ENCODE measurements around the gene DNAJC5. TPM values are rescaled to one million over a fixed set of nuclear protein-coding genes. Genes with fewer than 3 reads are reported as not detected.

DNAJC5 gene
- total RNA-seq, 1 experiment from 2014 or later, result 44.9 TPM

DNA sequence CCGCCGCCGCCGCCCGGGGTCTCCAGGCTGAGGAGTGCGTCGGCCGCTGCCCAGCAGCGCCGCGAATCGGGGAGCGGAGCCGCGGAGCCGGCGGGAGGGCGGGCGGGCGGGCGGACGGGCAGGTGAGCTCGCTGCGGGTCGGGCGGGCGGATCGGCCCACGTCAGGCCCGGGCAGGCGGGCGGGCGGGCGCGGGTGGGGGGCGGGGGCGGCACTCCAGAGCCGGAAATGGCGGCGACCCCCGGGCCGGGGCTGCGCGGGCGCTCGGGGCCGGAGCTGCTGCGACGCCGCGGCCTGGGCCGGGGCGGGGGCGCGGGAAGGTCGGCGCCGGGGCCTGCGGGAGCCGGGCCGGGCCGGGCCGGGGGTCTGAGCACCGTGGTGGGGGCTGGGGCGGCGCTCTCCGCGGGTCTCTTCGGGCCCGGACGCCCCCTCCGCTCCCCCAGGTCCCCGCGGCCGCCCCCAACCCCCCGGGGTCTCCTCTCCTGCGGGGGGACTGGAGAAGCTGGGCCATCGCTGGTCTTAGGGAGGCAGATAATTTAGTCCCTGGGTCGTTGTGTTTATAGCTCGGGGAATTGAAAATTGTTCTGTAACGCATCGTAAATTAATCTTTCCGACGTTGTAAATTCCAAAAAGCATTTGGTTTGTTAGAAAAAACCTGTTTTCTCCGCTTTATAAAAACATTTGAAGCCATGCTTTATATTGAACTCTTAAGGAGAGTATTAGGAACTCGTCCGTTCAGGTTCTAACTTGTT, 451 bp downstream of the DNAJC5 start:
- intact Hi-C loops (cut with micrococcal nuclease; ENCODE audit: unreplicated experiment), result no loop called here
- H3K36me3 ChIP-seq (ENCODE audit: insufficient read depth, low read length, poor library complexity, severe bottlenecking), result peaks cover 5% of the 10 kb centered on the region
- peaks cover 9% of the 10 kb centered on the region for H3K4me1 ChIP-seq (ENCODE audit: insufficient read depth, low read length, poor library complexity, severe bottlenecking)
- peak overlapping the region; percentile 67 for H3K4me3 ChIP-seq (ENCODE audit: low read depth, low read length, poor library complexity, severe bottlenecking)
- no peak for DNase-seq (ENCODE audit: low spot score)
- no TSS peak for BruUV-seq (replicated peaks)
- TF ChIP-seq, protein P1, sequence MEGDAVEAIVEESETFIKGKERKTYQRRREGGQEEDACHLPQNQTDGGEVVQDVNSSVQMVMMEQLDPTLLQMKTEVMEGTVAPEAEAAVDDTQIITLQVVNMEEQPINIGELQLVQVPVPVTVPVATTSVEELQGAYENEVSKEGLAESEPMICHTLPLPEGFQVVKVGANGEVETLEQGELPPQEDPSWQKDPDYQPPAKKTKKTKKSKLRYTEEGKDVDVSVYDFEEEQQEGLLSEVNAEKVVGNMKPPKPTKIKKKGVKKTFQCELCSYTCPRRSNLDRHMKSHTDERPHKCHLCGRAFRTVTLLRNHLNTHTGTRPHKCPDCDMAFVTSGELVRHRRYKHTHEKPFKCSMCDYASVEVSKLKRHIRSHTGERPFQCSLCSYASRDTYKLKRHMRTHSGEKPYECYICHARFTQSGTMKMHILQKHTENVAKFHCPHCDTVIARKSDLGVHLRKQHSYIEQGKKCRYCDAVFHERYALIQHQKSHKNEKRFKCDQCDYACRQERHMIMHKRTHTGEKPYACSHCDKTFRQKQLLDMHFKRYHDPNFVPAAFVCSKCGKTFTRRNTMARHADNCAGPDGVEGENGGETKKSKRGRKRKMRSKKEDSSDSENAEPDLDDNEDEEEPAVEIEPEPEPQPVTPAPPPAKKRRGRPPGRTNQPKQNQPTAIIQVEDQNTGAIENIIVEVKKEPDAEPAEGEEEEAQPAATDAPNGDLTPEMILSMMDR (conservative IDR thresholded peaks at IDR 0.05; ENCODE audit: low read depth, low read length), result no peak
- TF ChIP-seq EZH2 (IDR thresholded peaks at IDR 0.05; ENCODE audit: borderline replicate concordance, low read depth, low read length, poor library complexity, severe bottlenecking), result no peak
- POLR2A ChIA-PET (ENCODE audit: low non-redundant PET), result interaction anchor here (0.5 kb wide), 1 partner anchor 387 kb away, joined by 12 read pairs; no protein-coding TSS in a partner anchor
- H3K9me3 ChIP-seq (ENCODE audit: low read depth, low read length, poor library complexity, severe bottlenecking), result no peaks in the 10 kb centered on the region
- CTCF ChIA-PET, result no interaction called here
- no peaks in the 10 kb centered on the region for H3K27me3 ChIP-seq (replicated peaks; ENCODE audit: insufficient read depth, low read depth, low read length, poor library complexity)
- H3K27ac ChIP-seq (ENCODE audit: low read depth, low read length, poor library complexity, severe bottlenecking), result peak overlapping the region; percentile 48

DNA sequence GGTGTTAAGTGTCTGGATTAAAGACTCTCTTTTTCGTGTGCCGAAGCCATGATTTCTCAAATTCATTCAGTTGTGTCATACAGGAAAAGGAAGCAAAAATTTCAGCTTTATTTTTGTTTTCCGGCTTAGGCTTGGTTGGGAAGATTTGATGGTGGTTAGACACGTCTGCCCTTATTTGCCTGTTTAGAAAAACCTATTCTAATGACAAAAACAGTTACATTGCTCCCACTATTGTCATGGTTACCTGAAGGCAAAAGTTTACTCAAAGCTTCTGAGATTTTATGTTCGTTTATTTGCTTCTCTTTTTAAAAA, 982 bp downstream of the DNAJC5 start:
- Histone ChIP-seq H3K36me3 (ENCODE audit: insufficient read depth, low read length, poor library complexity, severe bottlenecking) (peaks cover under 1% of the 10 kb centered on the region), H3K4me3 (ENCODE audit: low read depth, low read length, poor library complexity, severe bottlenecking) (peak overlapping the region; percentile 67), H3K9me3 (ENCODE audit: low read depth, low read length, poor library complexity, severe bottlenecking) (no peaks in the 10 kb centered on the region), H3K27ac (ENCODE audit: low read depth, low read length, poor library complexity, severe bottlenecking) (peak overlapping the region; percentile 48), H3K4me1 (ENCODE audit: insufficient read depth, low read length, poor library complexity, severe bottlenecking) (peaks cover 9% of the 10 kb centered on the region), H3K27me3 (replicated peaks; ENCODE audit: insufficient read depth, low read depth, low read length, poor library complexity) (no peaks in the 10 kb centered on the region)
- DNase-seq (ENCODE audit: low spot score), result no peak
- POLR2A ChIA-PET (ENCODE audit: low non-redundant PET), result interaction anchor here (0.5 kb wide), 1 partner anchor 387 kb away, joined by 12 read pairs; no protein-coding TSS in a partner anchor
- intact Hi-C loops (cut with micrococcal nuclease; ENCODE audit: unreplicated experiment), result no loop called here
- CTCF ChIA-PET, result no interaction called here
- BruUV-seq (replicated peaks), result TSS peak; percentile 46
- no peak for TF ChIP-seq EZH2 (IDR thresholded peaks at IDR 0.05; ENCODE audit: borderline replicate concordance, low read depth, low read length, poor library complexity, severe bottlenecking)
- TF ChIP-seq, protein P1 (conservative IDR thresholded peaks at IDR 0.05; ENCODE audit: low read depth, low read length), result no peak

DNA sequence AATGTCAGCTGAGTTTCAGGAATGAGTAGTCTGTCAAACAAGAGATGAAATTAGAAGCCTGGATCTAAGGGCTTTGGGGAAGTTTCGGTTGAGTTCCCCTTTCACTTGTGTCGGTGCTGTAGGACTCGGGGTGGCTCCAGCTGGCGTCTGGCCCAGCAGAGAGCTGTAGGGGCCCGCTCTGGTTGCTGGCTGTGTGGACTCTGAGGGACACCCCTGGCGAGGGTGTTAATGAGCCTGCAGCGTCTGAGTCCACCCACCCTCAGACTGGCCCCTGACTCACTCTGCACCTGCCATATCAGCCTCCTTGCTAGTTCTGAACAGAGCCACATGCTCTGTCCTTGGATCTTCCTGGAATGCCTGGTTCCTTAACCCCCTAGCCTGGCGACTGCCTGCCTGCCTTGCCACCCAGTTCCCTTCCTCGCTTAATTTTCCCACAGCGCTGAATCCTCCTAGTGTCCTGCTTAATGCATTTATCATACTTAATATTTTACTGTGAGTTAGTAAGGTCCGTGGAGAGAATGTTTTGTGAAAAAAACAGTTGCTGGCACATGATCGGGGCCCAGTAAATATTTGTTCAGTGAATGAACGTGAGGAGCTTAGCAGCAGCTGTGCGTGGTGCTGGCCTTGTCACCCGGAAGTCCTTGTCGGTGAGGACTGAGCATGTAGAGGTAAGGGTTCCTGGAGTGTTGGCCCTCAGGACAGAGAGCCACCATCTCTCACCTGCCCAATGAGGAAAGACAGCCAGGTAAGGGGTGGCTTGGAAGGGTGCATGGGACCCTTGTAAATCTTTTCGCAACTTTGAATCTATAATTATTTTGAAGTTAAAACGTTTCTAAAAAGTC, 1.6 kb downstream of the DNAJC5 start:
- intact Hi-C loops (cut with micrococcal nuclease; ENCODE audit: unreplicated experiment), result no loop called here
- no peaks in the 10 kb centered on the region for H3K27me3 ChIP-seq (replicated peaks; ENCODE audit: insufficient read depth, low read depth, low read length, poor library complexity)
- H3K9me3 ChIP-seq (ENCODE audit: low read depth, low read length, poor library complexity, severe bottlenecking), result no peaks in the 10 kb centered on the region
- H3K4me1 ChIP-seq (ENCODE audit: insufficient read depth, low read length, poor library complexity, severe bottlenecking), result peaks cover 9% of the 10 kb centered on the region
- no peaks in the 10 kb centered on the region for H3K36me3 ChIP-seq (ENCODE audit: insufficient read depth, low read length, poor library complexity, severe bottlenecking)
- POLR2A ChIA-PET (ENCODE audit: low non-redundant PET), result no interaction called here
- TF ChIP-seq EZH2 (IDR thresholded peaks at IDR 0.05; ENCODE audit: borderline replicate concordance, low read depth, low read length, poor library complexity, severe bottlenecking), result no peak
- TF ChIP-seq, protein P1 (conservative IDR thresholded peaks at IDR 0.05; ENCODE audit: low read depth, low read length), result no peak
- no peak for DNase-seq (ENCODE audit: low spot score)
- peak overlapping the region; percentile 48 for H3K27ac ChIP-seq (ENCODE audit: low read depth, low read length, poor library complexity, severe bottlenecking)
- peak overlapping the region; percentile 67 for H3K4me3 ChIP-seq (ENCODE audit: low read depth, low read length, poor library complexity, severe bottlenecking)
- no TSS peak for BruUV-seq (replicated peaks)
- CTCF ChIA-PET, result no interaction called here

Measured in A673 (cell line).